Measurements from ENCODE around the gene TYMP.

The TYMP gene, protein sequence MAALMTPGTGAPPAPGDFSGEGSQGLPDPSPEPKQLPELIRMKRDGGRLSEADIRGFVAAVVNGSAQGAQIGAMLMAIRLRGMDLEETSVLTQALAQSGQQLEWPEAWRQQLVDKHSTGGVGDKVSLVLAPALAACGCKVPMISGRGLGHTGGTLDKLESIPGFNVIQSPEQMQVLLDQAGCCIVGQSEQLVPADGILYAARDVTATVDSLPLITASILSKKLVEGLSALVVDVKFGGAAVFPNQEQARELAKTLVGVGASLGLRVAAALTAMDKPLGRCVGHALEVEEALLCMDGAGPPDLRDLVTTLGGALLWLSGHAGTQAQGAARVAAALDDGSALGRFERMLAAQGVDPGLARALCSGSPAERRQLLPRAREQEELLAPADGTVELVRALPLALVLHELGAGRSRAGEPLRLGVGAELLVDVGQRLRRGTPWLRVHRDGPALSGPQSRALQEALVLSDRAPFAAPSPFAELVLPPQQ

GRCh38 chr22:50529897-50530579 is at the start of gene TYMP:
TYMP (minus strand) TSS chr22:50530012; CDS start chr22:50529709, 303 bp downstream.
- peak; percentile 42 for DNase-seq (ENCODE audit: low spot score)

- no peak for DNase-seq (ENCODE audit: low spot score)
These were observed 49.0 kb upstream of the TYMP start for GRCh38 chr22:50578776-50579310.

GRCh38 chr22:50577987-50578775 is 48.4 kb upstream of the TYMP start, which contains the start of gene CPT1B:
CPT1B (minus strand) TSS chr22:50578427; CDS start chr22:50577915, 512 bp downstream.
- DNase-seq (ENCODE audit: low spot score), result no peak

- no peak for DNase-seq (ENCODE audit: low spot score)
These were observed 47.8 kb upstream of the TYMP start for GRCh38 chr22:50577697-50577986.

GRCh38 chr22:50576806-50577696 is 47.2 kb upstream of the TYMP start:
- no peak for DNase-seq (ENCODE audit: low spot score)

DNA sequence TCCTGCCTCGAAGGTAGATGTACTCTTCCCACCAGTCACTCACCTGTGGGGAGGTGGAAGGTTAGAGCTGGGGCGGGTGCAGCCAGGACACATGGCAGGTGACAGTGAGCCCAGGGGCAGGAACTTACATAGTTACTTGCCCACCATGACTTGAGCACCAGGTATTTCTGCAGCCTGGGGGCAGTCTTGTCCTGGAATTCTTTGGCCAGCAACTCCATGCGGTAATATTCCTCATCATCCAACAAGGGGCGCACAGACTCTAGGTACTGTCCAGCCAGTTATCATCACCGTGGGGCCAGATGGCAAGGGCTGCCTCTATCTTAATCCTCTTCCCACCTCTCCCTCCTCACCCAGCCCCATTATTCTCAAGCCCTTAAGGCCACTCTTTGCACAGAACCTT is 46.3 kb upstream of the TYMP start:
- no peak for DNase-seq (ENCODE audit: low spot score)

DNA sequence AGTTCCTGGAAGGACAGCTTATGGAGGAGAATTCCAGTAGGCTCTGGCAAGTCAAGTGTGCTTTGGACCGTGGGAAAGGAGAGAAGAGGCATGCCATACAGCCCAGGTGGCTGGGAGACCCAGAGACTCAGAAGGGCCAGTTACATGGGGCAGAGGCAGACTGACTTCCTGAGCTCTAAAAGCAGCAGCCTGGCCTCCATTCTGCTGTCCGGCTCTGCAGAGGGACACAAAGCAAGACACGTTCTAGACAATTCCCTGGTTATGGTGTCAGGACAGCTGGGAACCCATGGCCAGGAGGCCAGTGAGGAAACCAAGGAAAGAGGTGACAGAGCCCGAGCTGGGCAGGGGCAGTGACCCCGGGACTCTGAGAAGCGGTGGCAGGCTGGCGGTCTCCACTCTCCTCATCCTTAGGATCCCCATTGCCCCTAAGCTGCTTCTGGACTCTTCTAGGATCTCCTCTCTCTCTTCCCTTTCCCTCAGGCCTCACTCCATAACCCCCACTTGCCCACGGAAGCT is 45.7 kb upstream of the TYMP start:
- DNase-seq (ENCODE audit: low spot score), result no peak

DNA sequence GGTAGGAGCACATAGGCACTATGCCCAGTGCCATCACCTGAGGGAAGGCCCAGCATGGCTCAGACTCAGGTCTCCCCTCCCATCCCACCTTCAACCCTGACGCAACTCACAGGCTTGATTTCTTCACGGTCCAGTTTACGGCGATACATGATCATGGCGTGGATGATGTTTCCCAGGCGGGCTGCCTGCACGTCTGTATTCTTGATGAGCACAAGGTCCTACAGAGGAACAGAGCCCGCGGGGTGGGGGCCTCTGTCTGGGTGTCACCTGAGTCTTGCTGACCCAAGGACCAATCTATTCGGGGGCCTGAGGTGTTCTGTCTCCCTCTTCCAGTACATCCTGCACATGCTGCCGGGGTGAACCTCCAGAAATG is 44.6 kb upstream of the TYMP start:
- DNase-seq (ENCODE audit: low spot score), result no peak

DNA sequence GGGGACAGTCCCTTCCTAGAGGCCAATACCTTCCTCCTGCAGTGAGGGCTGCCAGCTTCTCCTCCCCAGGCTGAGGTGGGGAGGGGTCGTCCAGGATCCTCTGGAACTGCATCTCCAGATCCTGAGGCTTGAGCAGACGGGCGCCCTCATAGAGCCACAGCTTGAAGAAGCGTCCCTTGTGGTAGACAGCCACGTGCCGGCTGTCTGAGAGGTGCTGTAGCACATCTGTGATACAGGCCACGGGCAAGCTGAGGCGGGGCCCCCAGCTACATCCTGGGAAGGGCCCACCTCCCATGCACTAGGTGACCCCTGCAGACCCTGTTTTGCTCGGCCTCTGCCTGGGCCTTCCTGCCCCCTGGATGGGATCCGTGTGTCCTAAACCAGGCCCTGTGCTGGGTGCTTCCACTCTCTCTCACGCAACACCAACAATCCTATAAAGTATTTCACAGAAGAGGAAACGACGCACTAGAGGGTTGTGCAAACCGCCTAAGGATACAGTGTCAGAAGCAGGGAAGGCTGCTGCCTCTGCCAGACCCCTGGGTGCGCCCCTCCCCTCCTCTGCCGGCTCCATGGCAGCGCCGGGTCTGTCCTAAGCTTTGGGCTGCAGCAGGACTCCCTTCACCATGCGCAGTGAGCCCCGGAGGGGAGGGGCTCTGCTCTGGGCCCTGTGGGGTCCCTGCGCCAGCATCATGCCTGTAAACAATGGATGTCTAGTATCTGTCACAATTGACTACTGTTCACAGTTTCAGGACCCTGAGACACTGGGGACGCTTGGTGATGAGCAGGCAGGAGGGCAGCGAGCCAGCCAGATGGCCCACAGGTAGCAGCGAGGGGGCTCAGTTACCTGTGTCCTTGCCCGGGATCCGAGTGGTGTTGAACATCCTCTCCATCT is 43.9 kb upstream of the TYMP start:
- no peak for DNase-seq (ENCODE audit: low spot score)

GRCh38 chr22:50572965-50573364 is 43.2 kb upstream of the TYMP start:
- no peak for DNase-seq (ENCODE audit: low spot score)

DNA sequence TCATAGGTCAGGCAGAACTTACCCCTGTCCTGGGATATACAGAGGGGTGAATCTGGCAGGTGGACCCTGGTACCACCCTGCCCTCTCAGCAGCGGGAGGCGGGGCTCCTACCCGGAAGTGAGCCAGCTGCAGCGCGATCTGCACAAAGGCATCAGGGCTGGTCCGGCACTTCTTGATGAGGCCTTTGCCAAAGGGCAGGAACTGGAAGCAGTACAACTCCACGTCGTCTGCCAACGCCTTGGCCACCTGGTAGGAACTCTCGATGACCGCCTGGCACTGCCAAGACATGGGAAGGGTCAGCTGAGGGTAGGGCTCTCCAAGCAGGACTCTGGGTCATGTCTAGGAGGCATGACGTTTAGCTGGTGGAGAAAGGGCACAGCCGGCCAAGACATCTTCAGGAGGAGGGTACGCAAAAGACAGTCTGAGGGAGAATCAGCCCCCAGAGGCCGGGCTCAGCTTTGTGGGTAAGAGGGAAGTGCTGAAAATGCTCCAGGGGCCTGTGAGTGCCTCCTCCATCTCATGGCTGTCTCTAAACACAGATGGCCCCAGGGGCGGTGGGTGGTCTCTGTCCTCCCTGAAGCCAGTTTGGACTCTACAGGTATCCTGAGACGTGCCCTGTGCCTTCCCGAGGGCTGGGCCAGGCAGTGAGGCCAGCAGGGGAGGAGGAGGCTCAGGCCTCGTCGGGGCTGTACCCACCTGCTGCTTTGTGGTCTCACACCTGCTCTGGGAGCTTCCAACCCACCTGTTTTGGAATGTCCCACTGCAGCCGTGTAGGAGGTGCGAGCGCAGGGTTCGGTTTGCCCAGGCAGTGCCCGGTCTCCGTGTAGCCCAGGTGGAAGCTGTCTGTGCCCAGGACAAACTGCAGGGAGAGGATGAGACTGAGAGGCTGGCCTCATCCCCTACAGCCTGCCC is 41.7 kb upstream of the TYMP start:
- DNase-seq (ENCODE audit: low spot score), result no peak

DNA sequence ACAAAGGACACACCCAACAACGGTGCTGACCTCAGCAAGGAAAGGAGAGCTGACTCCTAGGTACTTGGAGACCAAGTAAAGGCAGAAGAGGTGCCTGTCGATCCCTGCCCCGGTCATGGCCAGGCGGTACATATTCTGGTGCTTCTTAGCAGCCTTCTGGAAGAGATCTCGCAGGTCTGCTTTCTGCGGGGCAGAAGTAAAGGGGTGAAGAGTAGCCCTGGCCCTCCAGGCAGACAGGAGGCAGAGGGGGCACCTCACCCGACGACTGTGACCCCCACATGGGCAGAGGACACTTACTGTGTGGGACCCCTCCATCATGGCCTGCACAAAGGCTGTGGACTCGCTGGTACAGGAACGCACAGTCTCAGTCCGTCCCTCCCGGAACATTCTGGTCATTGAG is 41.0 kb upstream of the TYMP start:
- no peak for DNase-seq (ENCODE audit: low spot score)

DNA sequence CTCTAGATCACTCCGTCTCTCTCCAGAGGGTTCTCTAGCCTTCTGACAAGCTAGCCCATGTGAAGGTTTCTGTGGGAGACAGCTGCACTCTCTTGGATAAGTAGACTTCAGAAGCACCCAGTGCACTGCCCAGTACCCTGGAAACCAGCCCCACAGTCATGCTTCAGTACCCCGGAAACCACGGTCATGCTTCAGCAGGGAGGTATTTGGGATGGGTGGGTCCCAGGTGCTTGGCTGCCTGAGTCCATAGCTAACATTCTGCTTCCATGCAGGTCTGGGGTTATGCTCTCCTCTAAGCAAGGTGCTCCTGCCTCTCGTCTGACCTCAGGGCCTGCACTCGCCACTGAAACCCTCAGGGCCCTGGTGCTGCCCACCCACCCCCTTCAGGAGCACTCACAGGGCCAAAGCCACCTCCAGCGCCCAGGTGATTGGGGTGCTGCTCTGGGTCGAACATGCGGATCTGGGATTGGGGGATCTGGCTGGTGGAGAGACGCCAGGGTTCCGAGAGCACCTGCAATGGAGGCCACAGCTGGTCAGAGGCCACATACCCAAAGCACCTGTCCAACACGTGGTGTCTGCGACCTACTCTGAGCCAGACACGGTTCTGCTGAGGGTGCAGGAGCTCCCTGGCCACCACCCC is 40.2 kb upstream of the TYMP start:
- DNase-seq (ENCODE audit: low spot score), result no peak

DNA sequence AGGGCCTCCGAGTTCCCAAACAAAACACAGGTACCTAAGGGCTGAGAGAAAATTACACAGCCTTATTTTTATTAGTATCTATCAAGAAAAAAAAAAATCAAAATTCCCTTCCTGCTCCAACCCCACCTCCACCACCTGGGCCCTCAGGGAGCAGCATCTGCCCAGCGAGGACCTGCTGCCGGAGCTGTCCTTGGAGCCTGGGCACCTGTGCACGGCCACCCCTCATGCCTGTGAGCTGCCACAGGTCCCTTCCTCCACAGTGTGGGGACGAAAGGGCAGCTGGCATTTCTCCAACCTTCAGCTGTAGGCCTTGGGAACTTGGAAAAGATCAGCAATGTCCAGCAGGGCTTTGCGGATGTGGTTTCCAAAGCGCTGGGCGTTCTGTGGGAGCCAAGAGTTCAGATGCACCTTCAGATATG is 39.2 kb upstream of the TYMP start:
- no peak for DNase-seq (ENCODE audit: low spot score)

DNA sequence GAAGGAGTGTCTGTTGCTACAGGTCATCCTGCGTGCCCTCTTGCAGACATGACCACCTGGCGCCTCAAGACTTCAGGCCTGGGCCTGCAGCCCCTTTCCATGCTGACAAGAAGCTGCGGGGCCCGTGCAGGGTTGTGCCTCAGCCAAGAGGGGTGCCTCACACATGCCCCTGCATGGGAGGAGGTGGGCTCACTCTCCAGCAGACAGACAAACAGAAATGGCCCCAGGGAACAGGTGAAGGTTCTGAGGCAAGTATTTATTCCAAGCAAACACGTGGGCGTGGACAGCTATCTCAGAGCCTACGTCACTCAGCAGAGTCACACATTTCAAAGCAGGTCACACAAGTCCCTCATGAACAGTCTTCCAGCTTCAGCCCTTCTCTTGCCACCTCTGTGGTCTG is 38.8 kb upstream of the TYMP start:
- DNase-seq (ENCODE audit: low spot score), result no peak

- DNase-seq (ENCODE audit: low spot score), result no peak
These were observed 38.0 kb upstream of the TYMP start for GRCh38 chr22:50567721-50568252.

GRCh38 chr22:50564289-50564688 is 34.5 kb upstream of the TYMP start:
- DNase-seq (ENCODE audit: low spot score), result no peak

DNA sequence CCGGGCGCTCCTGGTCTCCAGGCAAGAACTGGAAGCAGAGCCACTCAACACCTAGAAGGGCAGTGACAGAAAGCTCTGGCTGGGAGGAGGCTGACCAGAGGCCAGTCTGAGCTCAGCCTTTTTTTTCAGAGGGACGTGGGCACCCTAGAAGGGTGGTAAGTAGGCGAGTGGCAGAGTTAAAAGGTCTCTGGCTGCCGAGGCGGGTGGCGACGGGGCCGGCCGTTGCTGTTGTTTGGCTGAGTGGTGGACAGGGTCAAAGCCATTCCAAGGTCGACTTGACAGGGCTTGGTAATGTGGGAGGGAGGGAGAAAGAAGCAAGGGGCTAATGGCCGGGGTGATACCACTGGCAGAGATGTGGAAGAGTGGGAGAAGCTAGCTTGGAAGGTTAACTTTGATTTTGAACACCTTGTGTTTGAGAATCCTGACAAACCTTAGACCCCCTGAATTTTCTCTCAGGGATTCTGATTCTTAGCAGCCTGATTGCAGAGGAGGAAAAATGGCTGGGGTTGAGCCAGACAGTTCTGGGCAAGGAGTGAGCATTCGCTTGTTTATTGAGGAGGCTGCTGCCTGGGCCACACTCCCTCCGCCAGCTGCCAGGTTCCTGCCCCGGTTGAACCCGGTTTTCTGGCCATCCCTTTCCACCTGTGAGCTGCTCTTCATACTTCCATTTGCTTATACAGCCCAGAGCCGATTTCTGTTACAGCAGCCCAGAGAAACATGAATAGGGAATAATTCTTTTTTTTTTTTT is 33.8 kb upstream of the TYMP start:
- no peak for DNase-seq (ENCODE audit: low spot score)
